Left cardiac atrium (tissue), 4 donors: ENCODE data around the gene EPB41L2. TPM values are rescaled to one million over a fixed set of nuclear protein-coding genes. Genes with fewer than 3 reads are reported as not detected.
"Not testable (repeated sequence)": the region's sequence is repeated elsewhere in the genome, so short reads cannot be mapped to it uniquely, and the experiment has no call there.

ENCODE experiments used
- ATAC-seq, 2 donors: fragments of 200-7000 bp; cut with Tn5 transposase; one replicate each; pipeline ENCODE4 v1.9.1; 2020; ENCODE audit warnings: mild to moderate bottlenecking in 2 of 2, moderate library complexity in 2 of 2
- DNase-seq: peaks from one replicate; pipeline ENCODE4 v3.0.0-alpha.2; 2020
- intact Hi-C, 2 donors: fragments of 100-400 bp; cut with DNase I; formaldehyde crosslinking; loops; one replicate each; pipeline versions ENCODE4 v1.14.1 to v1.15.1; 2022 to 2023
- total RNA-seq, 2 donors: library from RNA; stranded (reverse); fragmentation: NEBNext Ultra II Directional; extraction: Animal tissue kit (Norgen Biotek cat#: 25700); gene quantifications; one replicate each; pipeline ENCODE4 v1.2.1, GENCODE V29; 2021
- donor health status: DM: no; HTN: yes; CAD: no.
- donor health status: DM: no; HTN: yes; CAD: no; lungs with severe emphysema.
- donor health status: DM: yes; HTN: yes; CAD: no.
- donor health status: Dilated cardiomyopathy.

The EPB41L2 gene
- total RNA-seq, 2 donors from 2014 or later: 83.3 to 130 TPM

DNA sequence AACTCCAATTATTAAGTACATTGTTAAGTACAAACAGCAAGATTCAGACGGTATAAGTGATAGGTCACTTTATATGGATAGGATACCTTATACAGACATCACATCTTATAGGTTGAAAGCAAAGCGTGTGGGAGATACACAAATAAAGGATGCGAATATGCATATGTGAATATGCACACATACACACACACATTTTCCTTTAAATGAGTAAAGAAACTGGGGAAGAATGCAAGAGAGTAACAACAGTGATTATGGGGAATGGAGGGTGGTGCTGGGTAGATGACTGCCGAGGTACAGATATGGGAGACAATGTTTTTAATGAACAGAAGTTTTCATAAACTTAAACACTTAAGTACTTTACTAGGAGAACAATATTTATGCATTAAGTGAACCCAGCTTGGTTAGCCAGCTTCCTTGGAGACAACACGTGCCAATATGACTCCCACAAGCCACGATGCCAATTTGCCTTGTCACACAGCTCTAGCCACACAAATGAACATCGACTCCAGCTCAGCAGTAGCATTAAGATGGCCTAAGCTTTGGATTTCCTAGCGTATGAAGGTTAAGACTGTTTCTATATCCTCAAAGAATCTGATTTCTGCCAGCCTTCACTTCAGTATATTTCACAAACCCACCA is 96.6 kb downstream of the EPB41L2 start:
- DNase-seq: no peak
- intact Hi-C loops: no loop called here
- no peak for ATAC-seq

DNA sequence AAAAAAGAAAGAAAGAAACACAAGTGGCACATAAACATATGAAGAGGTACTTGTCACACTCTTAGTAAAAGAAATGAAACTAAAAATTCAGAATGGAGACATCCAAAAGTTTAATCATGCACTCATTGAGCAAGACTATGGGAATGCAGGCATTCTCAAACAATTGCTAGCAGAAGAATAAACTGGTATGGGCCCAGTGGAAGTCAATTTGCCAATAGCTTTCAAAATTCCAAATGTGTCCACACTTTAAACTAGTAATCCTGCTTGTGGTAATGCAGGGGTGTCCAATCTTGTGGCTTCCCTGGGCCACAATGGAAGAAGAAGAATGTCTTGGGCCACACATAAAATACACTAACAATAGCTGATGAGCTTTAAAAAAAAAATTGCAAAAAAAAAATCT is 97.4 kb downstream of the EPB41L2 start:
- ATAC-seq (peak in 1 of 2 donors; percentile 24), DNase-seq (no peak)
- intact Hi-C loops: no loop called here

DNA sequence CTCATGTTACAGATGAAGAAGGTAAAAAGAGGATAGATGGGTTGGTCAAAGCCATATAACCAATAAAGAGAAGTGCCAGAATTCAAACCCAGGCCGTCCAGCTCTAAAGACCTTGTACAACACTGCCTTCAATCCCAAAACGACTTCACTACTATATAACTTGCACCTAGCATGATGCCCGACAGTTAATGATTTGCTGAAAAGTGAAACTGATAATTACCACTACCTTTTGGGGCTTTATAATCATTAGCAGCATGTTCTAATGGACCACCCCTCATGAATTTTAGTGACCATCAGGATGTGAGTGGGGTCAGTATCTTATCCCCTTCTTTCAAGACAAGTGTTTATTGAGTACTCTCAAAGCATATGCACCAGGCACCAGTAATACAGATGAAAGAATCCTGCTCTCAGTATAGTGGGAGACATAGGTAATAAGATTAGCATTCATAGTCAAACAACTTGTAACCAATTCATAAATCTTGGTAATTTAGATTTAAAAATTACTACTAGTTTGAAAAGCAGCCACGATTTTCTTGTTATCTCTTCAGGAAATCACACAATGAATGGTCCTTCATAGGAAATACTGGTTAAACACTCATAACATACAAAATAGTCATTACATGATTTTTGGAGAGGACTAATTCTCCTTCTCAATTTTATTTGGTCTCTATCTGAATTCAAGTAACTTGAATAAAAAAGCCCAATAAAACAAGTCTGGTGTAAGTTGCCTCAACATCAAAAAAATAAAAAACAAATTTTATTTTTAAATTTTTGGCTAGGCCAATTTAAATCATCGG is 98.0 kb downstream of the EPB41L2 start:
- ATAC-seq (no peak), DNase-seq (no peak)
- intact Hi-C loops: no loop called here

DNA sequence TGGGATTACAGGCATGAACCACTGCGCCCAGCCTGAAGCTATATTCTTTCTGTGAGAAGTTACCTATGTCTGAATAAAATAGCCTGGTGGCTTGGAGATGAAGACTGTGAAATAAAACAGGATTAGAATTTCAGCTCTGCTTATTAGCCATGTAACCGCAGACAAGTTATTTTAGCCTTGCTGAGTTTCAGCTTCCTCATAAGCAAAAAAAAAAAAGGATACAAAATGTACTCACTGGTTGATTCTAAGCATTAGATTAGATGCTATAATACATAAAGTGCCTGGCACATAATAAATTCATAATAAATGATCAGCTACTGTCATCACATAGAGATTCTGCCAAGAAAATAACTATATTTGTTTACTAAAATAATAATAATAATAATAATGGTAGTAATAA is 98.8 kb downstream of the EPB41L2 start:
- no peak for DNase-seq
- no peak for ATAC-seq
- intact Hi-C loops: no loop called here

DNA sequence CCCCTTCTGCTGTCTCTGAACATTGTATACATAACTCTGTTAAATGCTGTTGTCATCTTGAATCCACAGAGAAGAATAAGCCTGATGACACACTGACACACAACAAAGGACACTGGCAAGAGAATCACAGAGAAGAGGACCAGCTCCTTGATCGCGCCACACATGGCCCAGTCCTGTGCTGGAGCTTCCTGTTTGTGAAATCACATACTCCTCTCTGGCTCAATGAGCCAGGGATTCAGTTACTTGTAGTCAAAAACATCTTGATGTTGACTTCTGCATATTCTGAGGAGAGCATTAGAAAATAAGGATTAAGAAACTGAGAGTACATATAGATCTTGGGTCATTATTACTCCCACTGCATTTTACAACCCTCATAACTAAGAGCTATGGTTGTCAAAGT is 100.1 kb downstream of the EPB41L2 start:
- peak in 1 of 2 donors; percentile 23 for ATAC-seq
- DNase-seq: no peak
- intact Hi-C loops: no loop called here

DNA sequence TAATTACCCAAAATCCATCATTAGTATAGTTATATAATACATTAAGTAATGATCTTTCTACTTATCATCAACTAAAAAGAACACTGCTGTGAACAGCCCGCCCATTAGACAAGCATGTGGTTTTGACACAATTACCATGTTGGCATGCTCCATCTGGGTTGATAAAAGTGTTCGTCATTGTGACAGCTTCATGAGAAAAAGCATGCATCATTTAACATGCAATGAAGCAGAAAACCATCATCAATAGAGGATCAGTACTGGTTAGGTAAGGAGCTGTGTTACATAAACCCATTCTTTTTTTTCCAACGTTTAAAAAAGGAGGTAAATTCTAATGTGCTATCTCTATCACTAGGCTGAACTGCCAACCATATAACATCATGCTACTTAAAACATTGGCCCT is 101.9 kb downstream of the EPB41L2 start:
- no peak for DNase-seq
- intact Hi-C loops: no loop called here
- ATAC-seq: no peak

DNA sequence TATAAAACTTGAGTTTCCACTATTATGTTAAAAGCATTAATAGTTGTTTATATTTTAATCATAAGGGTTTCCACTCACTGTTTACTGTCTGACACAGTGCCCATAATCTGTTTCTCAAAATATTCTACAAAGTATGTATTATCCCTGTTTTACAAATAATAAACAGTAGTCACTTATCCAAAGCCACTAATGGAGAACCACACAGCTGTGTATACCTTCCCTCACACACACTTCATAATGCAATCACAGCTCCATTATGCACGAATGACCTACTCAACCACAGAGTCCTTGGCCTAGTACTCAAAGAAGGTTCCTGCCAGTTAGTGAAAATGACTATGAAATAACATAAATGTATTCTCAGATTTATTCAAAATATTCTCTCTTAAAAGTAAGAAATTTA is 103.1 kb downstream of the EPB41L2 start:
- ATAC-seq (no peak), DNase-seq (no peak)
- intact Hi-C loops: no loop called here

DNA sequence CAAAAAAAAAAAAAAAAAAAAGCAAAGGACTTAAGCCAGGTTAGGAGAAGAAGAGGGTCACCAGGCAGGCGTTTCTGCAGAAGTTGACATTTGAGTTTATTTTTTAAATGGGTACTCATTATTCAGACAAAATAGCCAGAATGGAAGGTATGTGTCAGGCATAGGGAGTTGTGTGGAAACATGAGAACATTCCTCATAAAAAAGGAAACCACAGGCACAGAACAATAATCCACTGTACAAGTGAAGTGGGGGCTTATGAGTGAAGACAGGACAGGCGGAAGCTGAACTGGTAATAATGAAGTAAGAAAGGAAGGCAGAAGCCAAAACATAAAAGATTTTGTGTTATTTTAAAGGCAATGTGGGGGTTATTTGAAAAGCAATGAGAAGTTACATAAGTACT is 104.6 kb downstream of the EPB41L2 start:
- intact Hi-C loops: no loop called here
- no peak for DNase-seq
- ATAC-seq: no peak

DNA sequence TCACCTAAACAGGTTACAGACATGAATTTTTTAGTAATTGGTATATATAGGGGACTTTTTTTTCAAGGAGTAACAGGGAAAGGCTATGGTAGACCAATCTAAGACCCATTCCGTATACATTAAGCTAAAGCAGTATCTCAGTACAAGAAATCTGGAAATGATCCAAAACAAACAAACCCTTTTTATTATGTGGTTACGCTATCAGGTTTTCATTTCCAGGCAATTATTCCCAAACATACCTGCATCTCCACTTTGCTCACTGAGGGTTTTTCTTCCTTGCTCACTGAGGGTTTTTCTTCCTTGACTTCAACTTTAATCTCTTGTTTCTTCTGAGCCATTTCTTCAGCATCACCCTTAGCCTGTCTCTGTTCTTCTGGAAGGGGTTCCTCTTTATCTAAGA is 107.3 kb downstream of the EPB41L2 start:
- no peak for DNase-seq
- intact Hi-C loops: no loop called here
- no peak for ATAC-seq

DNA sequence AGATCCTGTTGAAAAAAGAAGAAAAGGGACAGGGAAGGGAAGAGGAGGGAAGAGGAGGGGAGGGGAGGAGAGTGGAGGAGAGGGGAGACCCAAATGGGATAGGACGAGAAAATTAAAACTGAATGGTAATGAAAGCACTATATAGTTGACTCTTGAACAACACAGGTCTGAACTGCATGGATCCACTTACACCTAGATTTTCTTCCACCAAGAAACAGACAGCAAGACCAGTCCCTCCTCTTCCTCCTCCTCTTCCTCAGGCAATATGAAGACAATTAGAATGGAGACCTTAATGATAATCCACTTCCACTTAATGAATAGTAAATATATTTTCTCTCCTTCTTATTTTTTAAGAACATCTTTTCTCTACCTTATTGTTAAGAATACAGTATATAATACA is 113.5 kb downstream of the EPB41L2 start:
- DNase-seq: no peak
- no peak for ATAC-seq
- intact Hi-C loops: no loop called here

DNA sequence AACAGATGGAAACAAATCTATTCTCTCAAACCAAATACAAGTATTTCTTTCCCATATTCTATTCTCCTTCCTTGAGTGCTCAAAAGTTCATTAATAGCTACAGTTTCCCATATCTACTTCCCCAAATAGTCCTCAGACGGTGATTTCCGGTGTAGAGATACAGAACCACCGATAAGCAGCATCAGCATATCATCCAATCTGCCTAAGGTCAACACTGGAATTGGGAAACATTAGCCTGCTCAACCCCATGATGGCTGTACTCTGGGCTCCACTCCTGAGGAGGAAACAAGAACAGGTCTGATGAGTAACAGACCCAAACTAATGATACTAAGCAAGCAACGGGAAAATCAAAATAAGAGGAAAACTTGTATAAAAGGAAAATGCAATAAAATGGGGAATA is 115.6 kb downstream of the EPB41L2 start:
- DNase-seq: no peak
- intact Hi-C loops: no loop called here
- no peak for ATAC-seq

DNA sequence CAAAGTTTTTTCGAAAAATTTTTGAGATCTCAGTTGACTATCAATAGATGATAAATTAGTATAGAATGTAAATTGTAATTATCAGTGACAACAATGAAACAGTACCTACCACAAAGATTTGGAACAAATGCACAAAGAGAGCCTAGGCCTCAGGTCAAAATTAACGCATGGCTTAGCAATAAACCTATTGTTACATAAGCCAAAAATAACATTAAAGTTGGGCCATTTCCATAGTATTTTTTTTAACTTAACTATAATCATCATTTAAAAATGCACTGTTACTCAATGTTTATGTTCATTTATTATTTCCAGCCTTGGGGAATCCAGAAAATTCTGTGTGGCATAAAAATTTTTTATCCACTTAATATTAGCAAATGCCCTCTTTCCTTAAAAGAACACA is 117.0 kb downstream of the EPB41L2 start:
- intact Hi-C loops: no loop called here
- DNase-seq: no peak
- no peak for ATAC-seq

DNA sequence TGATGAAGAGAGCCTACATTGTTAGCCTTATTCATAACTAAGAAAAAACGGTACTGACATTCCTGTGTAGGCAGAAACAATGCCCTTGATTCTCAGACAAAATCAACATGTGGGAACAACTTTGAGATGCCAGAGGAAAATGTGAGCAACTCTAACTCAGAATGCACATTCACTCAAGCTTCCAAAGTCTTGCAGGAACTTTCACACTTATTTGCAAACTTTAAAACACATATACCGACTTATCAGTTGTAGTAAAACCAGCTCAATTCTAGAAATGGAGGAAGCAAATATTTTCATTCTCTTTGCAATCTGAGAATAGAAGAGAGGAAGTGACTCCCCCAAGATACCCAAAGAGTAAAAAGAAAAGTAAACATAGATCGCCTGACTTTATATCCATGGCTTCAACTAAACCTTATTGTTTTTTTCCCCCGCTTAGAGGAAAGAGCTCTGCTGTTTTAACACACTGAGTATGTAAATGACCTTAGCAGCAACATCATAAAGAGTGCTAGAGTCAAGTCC is 117.6 kb downstream of the EPB41L2 start:
- intact Hi-C loops: no loop called here
- DNase-seq (no peak), ATAC-seq (peak; percentile 27 to 46)

DNA sequence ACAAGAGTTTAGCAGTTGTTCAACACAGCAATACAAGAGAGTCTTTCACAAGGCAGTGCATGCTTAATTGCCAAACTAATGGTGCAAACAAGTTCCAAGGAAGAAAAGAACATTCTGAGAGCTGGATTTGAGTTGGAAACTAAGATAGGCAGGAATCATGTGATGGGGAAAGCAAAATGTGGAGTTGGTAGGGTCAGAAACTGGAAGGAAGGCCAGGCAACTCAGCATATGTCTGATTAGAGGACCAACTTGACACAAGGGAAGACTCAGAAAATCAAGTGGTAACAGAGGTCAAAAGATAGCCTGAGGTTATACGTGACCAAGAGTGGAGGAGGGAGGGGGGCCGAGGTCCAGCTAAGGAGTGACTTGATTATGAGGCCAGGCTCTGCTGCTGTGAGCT is 118.6 kb downstream of the EPB41L2 start:
- peak in 1 of 2 donors; percentile 76 for ATAC-seq
- peak; percentile 21 for DNase-seq
- intact Hi-C loops: no loop called here

DNA sequence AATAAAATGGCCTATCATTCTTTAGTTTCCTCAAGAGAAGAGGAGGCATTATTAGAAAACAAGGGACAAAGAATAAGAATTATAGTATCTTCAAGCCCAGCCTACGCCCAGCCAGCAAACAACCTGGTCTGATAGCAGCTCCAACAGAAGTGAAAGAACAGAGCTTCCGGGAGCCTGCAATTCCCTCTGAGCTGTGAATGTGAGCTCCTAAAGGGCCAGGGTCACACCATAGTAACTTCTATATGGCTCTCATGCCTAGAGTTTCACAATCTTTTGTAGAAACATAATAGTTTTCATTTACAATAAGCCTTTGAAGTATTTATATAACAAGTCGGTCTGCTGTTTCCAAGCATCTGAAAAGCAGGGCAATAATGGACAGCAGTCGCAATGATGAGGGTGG is 119.3 kb downstream of the EPB41L2 start:
- intact Hi-C loops: no loop called here
- DNase-seq (no peak), ATAC-seq (no peak)

DNA sequence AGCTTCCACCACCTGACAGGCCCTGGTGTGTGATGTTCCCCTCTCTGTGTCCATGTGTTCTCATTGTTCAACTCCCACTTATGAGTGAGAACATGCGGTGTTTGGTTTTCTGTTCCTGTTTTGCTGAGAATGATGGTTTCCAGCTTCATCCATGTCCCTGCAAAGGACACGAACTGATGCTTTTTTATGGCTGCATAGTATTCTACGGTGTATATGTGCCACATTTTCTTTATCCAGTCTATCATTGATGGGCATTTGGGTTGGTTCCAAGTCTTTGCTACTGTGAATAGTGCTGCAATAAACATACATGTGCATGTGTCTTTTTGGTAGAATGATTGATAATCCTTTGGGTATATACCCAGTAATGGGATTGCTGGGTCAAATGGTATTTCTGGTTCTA is 120.3 kb downstream of the EPB41L2 start:
- intact Hi-C loops, DNase-seq, ATAC-seq: not testable (repeated sequence)

DNA sequence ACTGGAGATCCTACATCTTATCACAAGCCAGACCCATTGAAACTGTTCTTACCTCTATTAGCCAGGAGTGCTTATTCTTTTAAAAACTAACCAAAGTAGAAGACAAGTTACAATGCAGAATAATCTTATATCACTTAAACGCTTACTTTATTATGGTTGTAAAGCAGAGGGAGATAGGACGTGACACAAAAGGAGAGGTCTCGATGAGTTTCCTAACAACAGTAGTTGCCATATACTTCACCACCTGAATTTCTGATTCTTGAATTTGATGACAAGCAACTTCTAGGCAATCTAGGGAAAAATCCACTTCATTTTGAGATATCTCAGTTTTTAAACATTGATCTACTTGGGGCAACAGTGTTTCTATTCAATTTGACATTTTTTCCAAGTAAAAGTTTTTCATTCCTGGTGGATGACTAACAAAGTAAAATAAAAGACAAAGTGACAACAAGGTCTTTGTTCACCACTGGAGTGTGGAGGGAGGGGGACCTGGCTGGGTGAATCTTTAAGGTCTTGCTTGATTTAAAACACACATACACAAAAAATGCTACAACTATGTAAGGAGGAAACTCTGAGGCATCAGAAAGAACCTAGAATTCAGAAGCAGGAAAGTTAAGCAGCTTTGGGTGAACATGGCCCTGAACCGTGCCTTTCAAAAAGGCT is 125.0 kb downstream of the EPB41L2 start:
- ATAC-seq: no peak
- intact Hi-C loops: no loop called here
- DNase-seq: no peak

DNA sequence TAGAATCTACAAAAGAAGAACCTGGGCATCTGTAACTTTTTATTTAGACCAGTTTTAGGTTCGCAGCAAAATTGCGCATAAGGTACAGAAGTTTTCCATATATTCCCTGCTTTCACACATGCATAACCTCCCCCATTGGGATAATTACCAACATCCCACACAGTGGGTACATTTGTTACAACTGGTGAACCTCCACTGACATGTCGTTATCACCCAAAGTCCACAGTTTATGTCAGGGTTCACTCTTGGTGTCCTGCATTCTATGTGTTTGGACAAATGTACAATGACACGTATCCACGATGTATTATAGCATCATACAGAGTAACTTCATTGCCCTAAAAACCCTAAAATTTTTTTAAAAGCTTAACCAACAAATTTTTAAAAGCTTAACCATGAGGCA is 126.1 kb downstream of the EPB41L2 start:
- intact Hi-C loops: no loop called here
- no peak for ATAC-seq

DNA sequence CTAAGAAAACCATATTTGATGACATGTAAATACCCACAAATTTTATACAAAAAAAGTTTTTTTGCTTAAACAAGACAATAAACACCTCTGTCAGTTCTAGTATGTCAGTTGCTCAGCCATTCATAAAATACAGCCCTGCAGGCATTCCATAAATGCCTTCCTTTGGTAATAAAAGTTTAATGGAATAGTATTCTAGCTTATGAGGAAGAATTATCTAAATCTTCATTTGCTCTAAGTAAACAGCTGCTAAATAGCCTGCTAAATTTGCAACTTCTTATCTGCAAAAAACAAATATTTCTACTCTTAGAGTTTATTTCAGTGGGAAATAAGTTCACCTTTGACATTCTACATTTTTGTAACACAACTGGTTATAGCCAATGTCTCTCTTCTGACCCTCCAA is 127.1 kb downstream of the EPB41L2 start:
- no peak for ATAC-seq
- DNase-seq: no peak
- intact Hi-C loops: no loop called here

More for the DNA sequence above, 126.1 kb downstream of the EPB41L2 start:
- DNase-seq: no peak

DNA sequence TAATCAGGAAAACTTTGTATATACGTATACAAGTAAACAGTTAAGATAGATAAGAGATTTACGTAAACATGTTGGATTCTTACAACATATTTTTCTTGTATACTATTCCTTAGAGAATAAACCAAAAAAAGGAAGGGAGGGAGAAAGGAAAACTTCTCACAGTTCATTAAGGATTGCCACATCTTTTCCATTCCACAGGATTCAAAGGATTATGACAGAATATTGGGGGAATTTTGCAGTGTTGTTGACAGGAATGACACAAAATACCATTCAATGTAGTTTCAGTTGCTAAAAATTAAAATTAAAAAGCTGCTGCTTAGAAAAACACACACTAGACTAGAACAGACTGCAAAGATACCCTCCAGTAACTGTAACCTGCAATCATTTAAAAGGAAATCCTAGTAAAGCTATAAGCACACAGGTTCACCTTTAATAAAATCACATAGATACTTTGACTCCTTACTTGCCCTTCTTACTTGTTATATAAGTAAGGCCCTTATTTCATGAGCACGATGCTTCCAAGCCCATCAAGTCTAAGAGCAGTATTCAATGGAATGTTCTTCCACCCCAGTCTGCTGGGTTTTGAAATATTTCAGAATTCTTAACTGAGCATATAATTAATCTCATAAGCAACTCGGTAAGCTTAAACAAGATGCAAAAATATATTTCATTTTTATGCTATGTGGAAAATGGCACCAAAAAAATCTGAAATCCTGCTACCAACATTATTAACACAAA is 128.0 kb downstream of the EPB41L2 start:
- ATAC-seq: no peak
- intact Hi-C loops: no loop called here
- no peak for DNase-seq
